WTC11 (cell line): ENCODE measurements around the gene SYT1. TPM values are rescaled to one million over a fixed set of nuclear protein-coding genes. Genes with fewer than 3 reads are reported as not detected.
A peak's percentile ranks its signal among the peaks of the same experiment; 100 is the strongest.

Source experiments
- ATAC-seq: fragments of 200-7000 bp; cut with Tn5 transposase; 2 replicates; pipeline ENCODE4 v1.10.0; 2021; ENCODE audit warnings: mild to moderate bottlenecking, moderate library complexity
- CTCF ChIA-PET: fragments of 300-600 bp; sonication (Branson Sonifier 250); formaldehyde crosslinking; loops from one replicate; lab custom pipeline; 2021; ENCODE audit warnings: antibody characterized with exemption; lab: Charles Lee
- POLR2A ChIA-PET: fragments of 350-600 bp; sonication (Branson Sonifier 250); formaldehyde crosslinking; loops from one replicate; lab custom pipeline; 2021; ENCODE audit warnings: antibody characterized with exemption; lab: Charles Lee
- DNase-seq: peaks from one replicate; pipeline ENCODE4 v3.0.0; 2021; ENCODE audit warnings: low spot score
- H3K27ac Mint-ChIP-seq: 2 replicates; pipeline ENCODE4 v1.8.0; 2021; ENCODE audit warnings: mixed read lengths
- H3K27me3 Mint-ChIP-seq: 2 replicates; pipeline ENCODE4 v1.8.0; 2021; ENCODE audit warnings: low read depth, mild to moderate bottlenecking, moderate library complexity, mixed read lengths
- H3K36me3 Mint-ChIP-seq: 2 replicates; pipeline ENCODE4 v1.8.0; 2021; ENCODE audit warnings: mixed read lengths
- H3K4me1 Mint-ChIP-seq: 2 replicates; pipeline ENCODE4 v1.8.0; 2022; ENCODE audit warnings: mixed read lengths
- H3K4me3 Mint-ChIP-seq: 2 replicates; pipeline ENCODE4 v1.8.0; 2021; ENCODE audit warnings: mild to moderate bottlenecking, moderate library complexity, mixed read lengths
- H3K9me3 Mint-ChIP-seq: 2 replicates; pipeline ENCODE4 v1.8.0; 2021; ENCODE audit warnings: mixed read lengths
- ATF1 ChIP-seq: sonication (generic); formaldehyde crosslinking; IDR thresholded peaks from 2 replicates; pipeline ENCODE4 v1.8.1; 2023; ENCODE audit warnings: mild to moderate bottlenecking, moderate library complexity, missing genetic modification reagents
- EMX1 ChIP-seq: fragments of 250-450 bp; sonication (Bioruptor Pico); IDR thresholded peaks from 2 replicates; pipeline ENCODE4 v1.8.0; 2021; ENCODE audit warnings: mild to moderate bottlenecking
- FOXJ3 ChIP-seq: sonication (generic); formaldehyde crosslinking; IDR thresholded peaks from 2 replicates; pipeline ENCODE4 v1.9.0; 2021; ENCODE audit warnings: missing genetic modification reagents, mild to moderate bottlenecking, borderline replicate concordance
- FOXP4 ChIP-seq: sonication (generic); formaldehyde crosslinking; IDR thresholded peaks from 2 replicates; pipeline ENCODE4 v1.8.0; 2022; ENCODE audit warnings: mild to moderate bottlenecking, missing genetic modification reagents
- GRHL2 ChIP-seq: fragments of 250-450 bp; sonication (Bioruptor Pico); IDR thresholded peaks from 2 replicates; pipeline ENCODE4 v1.8.0; 2022; ENCODE audit warnings: mild to moderate bottlenecking, moderate library complexity; ENCODE audit not compliant: insufficient replicate concordance, severe bottlenecking
- MYBL2 ChIP-seq: sonication (generic); formaldehyde crosslinking; IDR thresholded peaks from 2 replicates; pipeline ENCODE4 v1.8.1; 2023; ENCODE audit warnings: mild to moderate bottlenecking, moderate library complexity, missing genetic modification reagents
- NFATC4 ChIP-seq: fragments of 250-450 bp; sonication (Bioruptor Pico); IDR thresholded peaks from 2 replicates; pipeline ENCODE4 v1.9.0; 2021; ENCODE audit warnings: mild to moderate bottlenecking
- NR1H2 ChIP-seq: sonication (generic); formaldehyde crosslinking; IDR thresholded peaks from 2 replicates; pipeline ENCODE4 v1.9.0; 2021; ENCODE audit warnings: mild to moderate bottlenecking, moderate library complexity, missing genetic modification reagents
- RELA ChIP-seq: sonication (generic); formaldehyde crosslinking; IDR thresholded peaks from 2 replicates; pipeline ENCODE4 v1.8.1; 2022; ENCODE audit warnings: missing genetic modification reagents, mild to moderate bottlenecking, borderline replicate concordance
- RORB ChIP-seq: fragments of 250-450 bp; sonication (Bioruptor Pico); IDR thresholded peaks from 2 replicates; pipeline ENCODE4 v1.9.0; 2021; ENCODE audit warnings: mild to moderate bottlenecking
- SMAD3 ChIP-seq: sonication (generic); formaldehyde crosslinking; IDR thresholded peaks from 2 replicates; pipeline ENCODE4 v1.8.0; 2022; ENCODE audit warnings: missing genetic modification reagents, mild to moderate bottlenecking, borderline replicate concordance
- SP1 ChIP-seq: sonication (generic); formaldehyde crosslinking; conservative IDR thresholded peaks from 2 replicates; pipeline ENCODE4 v1.8.1; 2022; ENCODE audit warnings: missing genetic modification reagents
- STAT6 ChIP-seq: sonication (generic); formaldehyde crosslinking; conservative IDR thresholded peaks from 2 replicates; pipeline ENCODE4 v1.8.1; 2023; ENCODE audit warnings: mild to moderate bottlenecking, low read depth, missing genetic modification reagents, moderate library complexity
- USF1 ChIP-seq: sonication (generic); formaldehyde crosslinking; IDR thresholded peaks from 2 replicates; pipeline ENCODE4 v1.8.0; 2022; ENCODE audit warnings: mild to moderate bottlenecking, missing genetic modification reagents
- ZBTB43 ChIP-seq: sonication (generic); formaldehyde crosslinking; IDR thresholded peaks from 2 replicates; pipeline ENCODE4 v1.8.1; 2023; ENCODE audit warnings: mild to moderate bottlenecking, missing genetic modification reagents
- ZNF121 ChIP-seq: sonication (generic); formaldehyde crosslinking; IDR thresholded peaks from 2 replicates; pipeline ENCODE4 v1.8.0; 2023; ENCODE audit warnings: missing genetic modification reagents
- ZNF232 ChIP-seq: sonication (generic); formaldehyde crosslinking; IDR thresholded peaks from 2 replicates; pipeline ENCODE4 v1.8.0; 2022; ENCODE audit warnings: mild to moderate bottlenecking, missing genetic modification reagents
- ZNF532 ChIP-seq: fragments of 250-450 bp; sonication (Bioruptor Pico); IDR thresholded peaks from 2 replicates; pipeline ENCODE4 v1.9.0; 2021; ENCODE audit warnings: mild to moderate bottlenecking, borderline replicate concordance
- total RNA-seq: library from RNA; stranded (reverse); gene quantifications from 3 replicates; pipeline ENCODE4 v1.2.3, GENCODE V29; 2021
- TF ChIP-seq, protein P1 (sequence below): sonication (generic); formaldehyde crosslinking; IDR thresholded peaks from 2 replicates; pipeline ENCODE4 v1.8.1; 2022; ENCODE audit warnings: low read depth, mild to moderate bottlenecking, moderate library complexity, missing genetic modification reagents, borderline replicate concordance
- TF ChIP-seq, protein P2 (sequence below): sonication (generic); formaldehyde crosslinking; IDR thresholded peaks from 2 replicates; pipeline ENCODE4 v1.8.1; 2022; ENCODE audit warnings: low read depth, missing genetic modification reagents, borderline replicate concordance

Gene SYT1
- total RNA-seq, 1 experiment from 2014 or later, result 45.2 TPM

DNA sequence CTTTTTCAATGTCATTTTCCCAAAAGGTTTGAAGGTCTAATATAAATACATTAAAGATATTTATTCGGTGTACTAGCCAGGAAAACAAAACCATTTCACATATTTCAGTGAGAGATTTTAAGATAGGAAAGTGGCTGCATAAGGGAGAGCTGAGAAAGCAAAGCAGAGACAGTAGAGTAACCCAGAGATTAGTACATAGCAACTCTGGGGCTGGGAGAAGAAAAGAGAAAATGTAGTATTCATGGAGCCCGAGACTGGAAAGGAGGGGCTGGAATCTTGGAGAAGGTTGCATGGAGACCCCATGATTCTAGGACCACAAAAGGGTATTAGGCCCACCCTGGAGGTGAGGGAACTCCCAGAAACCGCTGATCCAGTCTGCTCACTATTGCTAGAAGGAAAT, 589.2 kb downstream of the SYT1 start:
- no peaks in the 10 kb centered on the region for H3K36me3 Mint-ChIP-seq
- CTCF ChIA-PET, result interaction anchor here (0.6 to 1.2 kb wide), 2 partner anchors 35 to 300 kb away, joined by 3 to 7 read pairs; no protein-coding TSS in a partner anchor
- peaks cover under 1% of the 10 kb centered on the region; the same call in 1 of the 2 replicates for H3K9me3 Mint-ChIP-seq
- DNase-seq (no peak), ATAC-seq (no peak; the same call in 1 of the 2 replicates)
- H3K4me1 Mint-ChIP-seq, result peaks cover 32% of the 10 kb centered on the region
- no peak overlapping the region for H3K4me3 Mint-ChIP-seq
- POLR2A ChIA-PET, result no interaction called here
- no peaks in the 10 kb centered on the region for H3K27me3 Mint-ChIP-seq
- TF ChIP-seq, protein P1, sequence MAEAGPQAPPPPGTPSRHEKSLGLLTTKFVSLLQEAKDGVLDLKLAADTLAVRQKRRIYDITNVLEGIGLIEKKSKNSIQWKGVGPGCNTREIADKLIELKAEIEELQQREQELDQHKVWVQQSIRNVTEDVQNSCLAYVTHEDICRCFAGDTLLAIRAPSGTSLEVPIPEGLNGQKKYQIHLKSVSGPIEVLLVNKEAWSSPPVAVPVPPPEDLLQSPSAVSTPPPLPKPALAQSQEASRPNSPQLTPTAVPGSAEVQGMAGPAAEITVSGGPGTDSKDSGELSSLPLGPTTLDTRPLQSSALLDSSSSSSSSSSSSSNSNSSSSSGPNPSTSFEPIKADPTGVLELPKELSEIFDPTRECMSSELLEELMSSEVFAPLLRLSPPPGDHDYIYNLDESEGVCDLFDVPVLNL (CRISPR knock-in tag), result no peak
- TF ChIP-seq ZNF532 (CRISPR knock-in tag) (no peak), RELA (no peak), MYBL2 (CRISPR knock-in tag) (no peak), SMAD3 (CRISPR knock-in tag) (no peak), NFATC4 (CRISPR knock-in tag) (no peak), FOXJ3 (CRISPR knock-in tag) (no peak), RORB (no peak), USF1 (CRISPR knock-in tag) (no peak), EMX1 (CRISPR knock-in tag) (no peak), ZBTB43 (CRISPR knock-in tag) (no peak)
- TF ChIP-seq, protein P2, sequence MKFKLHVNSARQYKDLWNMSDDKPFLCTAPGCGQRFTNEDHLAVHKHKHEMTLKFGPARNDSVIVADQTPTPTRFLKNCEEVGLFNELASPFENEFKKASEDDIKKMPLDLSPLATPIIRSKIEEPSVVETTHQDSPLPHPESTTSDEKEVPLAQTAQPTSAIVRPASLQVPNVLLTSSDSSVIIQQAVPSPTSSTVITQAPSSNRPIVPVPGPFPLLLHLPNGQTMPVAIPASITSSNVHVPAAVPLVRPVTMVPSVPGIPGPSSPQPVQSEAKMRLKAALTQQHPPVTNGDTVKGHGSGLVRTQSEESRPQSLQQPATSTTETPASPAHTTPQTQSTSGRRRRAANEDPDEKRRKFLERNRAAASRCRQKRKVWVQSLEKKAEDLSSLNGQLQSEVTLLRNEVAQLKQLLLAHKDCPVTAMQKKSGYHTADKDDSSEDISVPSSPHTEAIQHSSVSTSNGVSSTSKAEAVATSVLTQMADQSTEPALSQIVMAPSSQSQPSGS (CRISPR knock-in tag), result no peak
- TF ChIP-seq, all 79 proteins: peak for 0
- peak overlapping the region; percentile 63; the same call in 1 of the 2 replicates for H3K27ac Mint-ChIP-seq

- H3K4me1 Mint-ChIP-seq, result peaks cover 32% of the 10 kb centered on the region
- H3K36me3 Mint-ChIP-seq, result no peaks in the 10 kb centered on the region
- H3K27me3 Mint-ChIP-seq, result no peaks in the 10 kb centered on the region
- peaks cover 4% of the 10 kb centered on the region; the same call in 1 of the 2 replicates for H3K9me3 Mint-ChIP-seq
- DNase-seq (no peak), ATAC-seq (no peak)
- ChIA-PET CTCF (interaction anchor here (0.6 to 1.4 kb wide), 3 partner anchors 36 to 300 kb away, joined by 3 to 7 read pairs (median 3); no protein-coding TSS in a partner anchor), POLR2A (no interaction called here)
- no peak overlapping the region for H3K27ac Mint-ChIP-seq
- no peak overlapping the region for H3K4me3 Mint-ChIP-seq
- TF ChIP-seq SP1 (CRISPR knock-in tag) (no peak), ATF1 (no peak), GRHL2 (CRISPR knock-in tag) (no peak), ZNF121 (CRISPR knock-in tag) (no peak), FOXP4 (CRISPR knock-in tag) (no peak), NR1H2 (CRISPR knock-in tag) (no peak), ZNF232 (CRISPR knock-in tag) (no peak), STAT6 (CRISPR knock-in tag) (no peak)
These were observed 589.8 kb downstream of the SYT1 start for GRCh38 chr12:79454338-79454843.
